Hepatocyte (in vitro differentiated cells): ENCODE results near the gene GPBAR1.

Source experiments
- EZH2 ChIP-seq: fragments of 200-600 bp; sonication (generic); IDR thresholded peaks from 2 replicates; pipeline ENCODE4 v1.6.1; 2016; ENCODE audit warnings: antibody characterized with exemption, mild to moderate bottlenecking, borderline replicate concordance
- EZH2phosphoT487 ChIP-seq: fragments of 200-600 bp; sonication (generic); IDR thresholded peaks from one replicate; pipeline ENCODE4 v1.6.1; 2018; ENCODE audit warnings: antibody characterized with exemption, mild to moderate bottlenecking, low read depth, moderate library complexity; ENCODE audit not compliant: unreplicated experiment, severe bottlenecking
- TF ChIP-seq, protein P1 (sequence below): fragments of 200-600 bp; sonication (generic); IDR thresholded peaks from 2 replicates; pipeline ENCODE4 v1.5.1; 2016; ENCODE audit warnings: antibody characterized with exemption, mild to moderate bottlenecking; ENCODE audit not compliant: poor library complexity

DNA sequence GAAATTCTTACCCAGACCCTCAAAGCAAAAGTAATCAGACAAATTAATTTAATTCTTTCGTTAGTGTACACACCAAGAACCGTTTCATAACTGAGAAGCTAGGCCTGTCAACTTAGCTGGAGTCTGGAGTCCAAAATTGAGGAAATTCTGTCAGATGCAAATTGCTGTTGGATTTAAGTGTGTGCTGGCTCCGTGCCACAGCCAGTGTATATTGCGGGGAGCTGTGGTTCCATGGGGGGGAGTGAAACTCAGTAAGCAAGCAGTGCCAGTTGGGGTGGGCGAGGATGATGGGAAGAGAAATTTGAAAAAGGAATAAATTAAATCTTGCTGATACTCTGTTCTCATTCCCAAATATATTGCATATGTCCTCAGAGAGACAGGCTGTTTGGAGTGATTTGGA is 39.8 kb upstream of the GPBAR1 start:
- TF ChIP-seq, protein P1, sequence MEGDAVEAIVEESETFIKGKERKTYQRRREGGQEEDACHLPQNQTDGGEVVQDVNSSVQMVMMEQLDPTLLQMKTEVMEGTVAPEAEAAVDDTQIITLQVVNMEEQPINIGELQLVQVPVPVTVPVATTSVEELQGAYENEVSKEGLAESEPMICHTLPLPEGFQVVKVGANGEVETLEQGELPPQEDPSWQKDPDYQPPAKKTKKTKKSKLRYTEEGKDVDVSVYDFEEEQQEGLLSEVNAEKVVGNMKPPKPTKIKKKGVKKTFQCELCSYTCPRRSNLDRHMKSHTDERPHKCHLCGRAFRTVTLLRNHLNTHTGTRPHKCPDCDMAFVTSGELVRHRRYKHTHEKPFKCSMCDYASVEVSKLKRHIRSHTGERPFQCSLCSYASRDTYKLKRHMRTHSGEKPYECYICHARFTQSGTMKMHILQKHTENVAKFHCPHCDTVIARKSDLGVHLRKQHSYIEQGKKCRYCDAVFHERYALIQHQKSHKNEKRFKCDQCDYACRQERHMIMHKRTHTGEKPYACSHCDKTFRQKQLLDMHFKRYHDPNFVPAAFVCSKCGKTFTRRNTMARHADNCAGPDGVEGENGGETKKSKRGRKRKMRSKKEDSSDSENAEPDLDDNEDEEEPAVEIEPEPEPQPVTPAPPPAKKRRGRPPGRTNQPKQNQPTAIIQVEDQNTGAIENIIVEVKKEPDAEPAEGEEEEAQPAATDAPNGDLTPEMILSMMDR = no peak
- no peak for TF ChIP-seq EZH2phosphoT487
- TF ChIP-seq EZH2 = no peak
